A549 (cell line): ENCODE results near the gene ACSM5. TPM values are rescaled to one million over a fixed set of nuclear protein-coding genes. Genes with fewer than 3 reads are reported as not detected.

Source experiments
- ATAC-seq, 2 experiments: fragments of 200-7000 bp in 1 of 2; fragments of >200 bp in 1 of 2; cut with Nextera tagmentation in 1 of 2; cut with Tn5 transposase in 1 of 2; 3 replicates each; pipeline versions ENCODE4 v1.8.0 to v1.9.1; 2018 to 2020; ENCODE audit warnings: mild to moderate bottlenecking in 1 of 2, moderate library complexity in 1 of 2
- CTCF ChIA-PET: fragments of 300-600 bp; sonication (Branson Sonifier 250); formaldehyde crosslinking; extraction: SDS; loops from one replicate; lab custom pipeline; 2021; ENCODE audit warnings: antibody characterized with exemption, inconsistent platforms; lab: Yijun Ruan, JAX
- POLR2A ChIA-PET: fragments of 350-600 bp; formaldehyde crosslinking; extraction: SDS; loops from one replicate; lab custom pipeline; 2021; ENCODE audit warnings: antibody characterized with exemption, inconsistent platforms; lab: Yijun Ruan, JAX
- DNase-seq, 2 experiments: peaks; one replicate each; pipeline versions ENCODE4 v3.0.0 to v3.0.0-alpha.2; 2011 to 2016; ENCODE audit warnings: low read depth in 1 of 2, low spot score in 1 of 2
- FAIRE-seq: peaks from 2 replicates; lab custom pipeline; 2011; peaks lifted over from hg19 to GRCh38; lab: Jason Lieb, UNC
- H3K27ac ChIP-seq, 2 experiments: fragments of >200 bp; sonication (Bioruptor Twin); formaldehyde crosslinking; 3 replicates each; pipeline ENCODE4 v1.5.1; 2016 to 2017
- H3K4me1 ChIP-seq: fragments of >200 bp; sonication (Bioruptor Twin); formaldehyde crosslinking; 3 replicates; pipeline ENCODE4 v1.6.1; 2016
- H3K4me2 ChIP-seq: fragments of >200 bp; sonication (Bioruptor Twin); formaldehyde crosslinking; 3 replicates; pipeline ENCODE4 v1.6.1; 2016
- H3K4me3 ChIP-seq: fragments of >200 bp; sonication (Bioruptor Twin); formaldehyde crosslinking; 3 replicates; pipeline ENCODE4 v1.5.1; 2016
- H3K9me3 ChIP-seq: fragments of >200 bp; sonication (Bioruptor Twin); formaldehyde crosslinking; 3 replicates; pipeline ENCODE4 v1.6.1; 2016
- CHD2 ChIP-seq: fragments of 150-350 bp; IDR thresholded peaks from 2 replicates; pipeline ENCODE4 v1.6.1; 2014; ENCODE audit warnings: low read length; ENCODE audit not compliant: partially characterized antibody
- CTCF ChIP-seq: fragments of >200 bp; sonication (Bioruptor Twin); formaldehyde crosslinking; IDR thresholded peaks from 3 replicates; pipeline ENCODE4 v1.5.1; 2016
- E2F6 ChIP-seq: IDR thresholded peaks from 2 replicates; pipeline ENCODE4 v1.6.1; 2012; ENCODE audit warnings: low read depth, borderline replicate concordance
- EHMT2 ChIP-seq: fragments of 200-600 bp; sonication (generic); IDR thresholded peaks from 2 replicates; pipeline ENCODE4 v1.6.1; 2016; ENCODE audit warnings: antibody characterized with exemption, low read depth, mild to moderate bottlenecking, moderate library complexity
- EP300 ChIP-seq, 2 experiments: fragments of >200 bp; sonication (Bioruptor Twin); formaldehyde crosslinking; IDR thresholded peaks; 2 replicates in 1 of 2; 3 replicates in 1 of 2; pipeline ENCODE4 v1.6.1; 2016 to 2017
- FOSB ChIP-seq: fragments of 250-450 bp; sonication (Bioruptor Pico); IDR thresholded peaks from 2 replicates; pipeline ENCODE4 v1.5.0; 2020; ENCODE audit warnings: mild to moderate bottlenecking, moderate library complexity
- HDAC2 ChIP-seq: fragments of 200-600 bp; sonication (generic); IDR thresholded peaks from 2 replicates; pipeline ENCODE4 v1.6.1; 2016
- HEYL ChIP-seq: fragments of 250-450 bp; sonication (Bioruptor Pico); IDR thresholded peaks from 2 replicates; pipeline ENCODE4 v1.8.0; 2021; ENCODE audit warnings: mild to moderate bottlenecking, moderate library complexity
- HMGXB4 ChIP-seq: fragments of 250-450 bp; sonication (Bioruptor Pico); IDR thresholded peaks from 2 replicates; pipeline ENCODE4 v1.5.0; 2021; ENCODE audit warnings: mild to moderate bottlenecking, moderate library complexity, borderline replicate concordance
- HOXB5 ChIP-seq: fragments of 250-450 bp; sonication (Bioruptor Pico); IDR thresholded peaks from 2 replicates; pipeline ENCODE4 v1.5.0; 2020; ENCODE audit warnings: mild to moderate bottlenecking, moderate library complexity
- MAFK ChIP-seq: fragments of 450-650 bp; IDR thresholded peaks from 2 replicates; pipeline ENCODE4 v1.6.1; 2014; ENCODE audit not compliant: partially characterized antibody
- MYC ChIP-seq: IDR thresholded peaks from 2 replicates; pipeline ENCODE4 v1.6.1; 2012; ENCODE audit warnings: mild to moderate bottlenecking, inconsistent platforms, low read length, improper control_type of control experiment, borderline replicate concordance
- NPAS2 ChIP-seq: fragments of 250-450 bp; sonication (Bioruptor Pico); IDR thresholded peaks from 2 replicates; pipeline ENCODE4 v1.8.0; 2022; ENCODE audit warnings: mild to moderate bottlenecking, moderate library complexity, borderline replicate concordance
- PBX3 ChIP-seq: IDR thresholded peaks from 2 replicates; pipeline ENCODE4 v1.6.1; 2012
- RCOR1 ChIP-seq: fragments of 150-350 bp; IDR thresholded peaks from 2 replicates; pipeline ENCODE4 v1.6.1; 2014; ENCODE audit warnings: antibody characterized with exemption, low read length, low read depth
- USF2 ChIP-seq: fragments of 450-650 bp; IDR thresholded peaks from 2 replicates; pipeline ENCODE4 v1.6.1; 2014; ENCODE audit warnings: antibody characterized with exemption
- ZSCAN20 ChIP-seq: fragments of 250-450 bp; sonication (Bioruptor Pico); IDR thresholded peaks from 2 replicates; pipeline ENCODE4 v1.8.0; 2022; ENCODE audit warnings: mild to moderate bottlenecking, moderate library complexity
- WGBS: methylation state at CpG from one replicate; pipeline ENCODE4 v1.1.6; 2017; ENCODE audit errors: missing lambda C conversion rate; 5-methylcytosine and 5-hydroxymethylcytosine counted together
- polyA plus RNA-seq, 4 experiments: library from polyadenylated mRNA; depleted of rRNA in 3 of 4; stranded (reverse); fragments of >200 nt; fragmentation: RNase III in 1 of 4; extraction: RNeasy Plus Mini Kit Qiagen cat#74134 plus additional on column Dnase treatment in 1 of 4; gene quantifications; 2 replicates in 3 of 4; 3 replicates in 1 of 4; pipeline ENCODE4 v1.2.3, GENCODE V29; 2011 to 2017

The ACSM5 gene
- polyA plus RNA-seq, 2 of the 4 experiments (the other 2 are of a cell fraction): not detected

GRCh38 chr16:20404637-20405036 is 4.7 kb upstream of the ACSM5 start, which contains the start of gene PDILT (continued):
- TF ChIP-seq PBX3: no peak
- TF ChIP-seq HOXB5: no peak
- TF ChIP-seq MYC: no peak

DNA sequence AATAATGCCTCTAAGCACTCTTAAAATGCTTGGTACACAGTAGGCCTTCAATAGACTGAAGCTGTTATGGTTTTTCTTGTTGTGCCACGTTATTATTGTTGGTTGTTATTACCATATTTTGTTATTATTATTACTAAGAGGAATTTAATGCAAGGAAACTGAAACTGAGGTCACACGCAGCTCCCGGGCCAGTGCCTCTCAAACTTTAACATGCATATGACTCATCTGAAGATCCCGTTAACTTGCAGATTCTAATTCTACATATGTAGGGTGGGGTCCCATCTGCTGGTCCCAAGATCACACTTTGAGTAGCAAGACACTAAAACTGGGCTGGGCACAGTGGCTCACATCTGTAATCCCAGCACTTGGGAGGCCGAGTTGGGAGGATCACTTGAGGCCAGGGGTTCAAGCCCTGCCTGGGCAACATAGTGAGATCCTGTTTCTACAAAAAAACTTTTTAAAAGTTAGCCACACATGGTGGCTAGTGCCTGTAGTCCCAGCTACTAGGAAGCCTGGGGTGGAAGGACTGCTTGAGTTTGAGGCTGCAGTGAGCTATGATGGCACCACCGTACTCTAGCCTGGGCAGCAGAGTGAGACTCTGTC is 888 bp downstream of the ACSM5 start:
- WGBS: 62% methylated on average over 6 of the region's 6 CpGs
- DNase-seq: no peak
- Histone ChIP-seq H3K4me1 (no peaks in the 10 kb centered on the region), H3K4me3 (no peak overlapping the region), H3K4me2 (no peak overlapping the region), H3K27ac (no peak overlapping the region), H3K9me3 (no peaks in the 10 kb centered on the region)
- CTCF ChIA-PET: no interaction called here
- TF ChIP-seq RCOR1 (no peak), CTCF (no peak)
- FAIRE-seq: no peak
- ATAC-seq: no peak
- POLR2A ChIA-PET: no interaction called here

DNA sequence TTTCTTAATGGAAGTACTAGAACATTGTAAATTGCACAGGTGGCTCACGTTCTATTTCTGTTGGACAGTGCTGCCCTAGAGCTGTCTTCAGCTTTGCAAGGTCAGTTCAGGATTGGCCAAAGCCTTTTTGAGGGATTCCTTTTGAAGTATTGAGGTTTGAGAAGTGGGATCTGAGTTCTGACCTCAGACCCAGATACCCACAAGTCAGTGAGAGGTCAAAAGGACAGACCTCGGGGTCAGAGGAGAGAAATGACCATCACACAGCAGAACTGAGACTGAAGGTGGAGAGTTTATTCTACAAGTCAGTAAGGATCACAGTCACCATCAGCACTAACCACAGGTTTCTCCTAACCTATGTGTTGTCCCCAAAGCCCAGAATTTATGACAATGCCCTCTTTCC is 1.7 kb downstream of the ACSM5 start:
- ATAC-seq: no peak
- POLR2A ChIA-PET: no interaction called here
- Histone ChIP-seq H3K27ac (no peak overlapping the region), H3K4me2 (no peak overlapping the region), H3K4me1 (no peaks in the 10 kb centered on the region), H3K9me3 (no peaks in the 10 kb centered on the region), H3K4me3 (no peak overlapping the region)
- CTCF ChIA-PET: no interaction called here
- no peak for DNase-seq
- TF ChIP-seq EP300 (IDR thresholded peaks at IDR 0.05) (no peak), ZSCAN20 (CRISPR knock-in tag) (no peak), HEYL (no peak), HMGXB4 (CRISPR knock-in tag) (no peak), MAFK (no peak), E2F6 (no peak), USF2 (no peak), NPAS2 (CRISPR knock-in tag) (no peak), EHMT2 (no peak), FOSB (no peak), CHD2 (no peak), HDAC2 (no peak)
- no peak for FAIRE-seq
- 26% methylated on average over 2 of the region's 2 CpGs for WGBS
